ENCODE data around the gene RIMBP2.

RIMBP2 gene

DNA sequence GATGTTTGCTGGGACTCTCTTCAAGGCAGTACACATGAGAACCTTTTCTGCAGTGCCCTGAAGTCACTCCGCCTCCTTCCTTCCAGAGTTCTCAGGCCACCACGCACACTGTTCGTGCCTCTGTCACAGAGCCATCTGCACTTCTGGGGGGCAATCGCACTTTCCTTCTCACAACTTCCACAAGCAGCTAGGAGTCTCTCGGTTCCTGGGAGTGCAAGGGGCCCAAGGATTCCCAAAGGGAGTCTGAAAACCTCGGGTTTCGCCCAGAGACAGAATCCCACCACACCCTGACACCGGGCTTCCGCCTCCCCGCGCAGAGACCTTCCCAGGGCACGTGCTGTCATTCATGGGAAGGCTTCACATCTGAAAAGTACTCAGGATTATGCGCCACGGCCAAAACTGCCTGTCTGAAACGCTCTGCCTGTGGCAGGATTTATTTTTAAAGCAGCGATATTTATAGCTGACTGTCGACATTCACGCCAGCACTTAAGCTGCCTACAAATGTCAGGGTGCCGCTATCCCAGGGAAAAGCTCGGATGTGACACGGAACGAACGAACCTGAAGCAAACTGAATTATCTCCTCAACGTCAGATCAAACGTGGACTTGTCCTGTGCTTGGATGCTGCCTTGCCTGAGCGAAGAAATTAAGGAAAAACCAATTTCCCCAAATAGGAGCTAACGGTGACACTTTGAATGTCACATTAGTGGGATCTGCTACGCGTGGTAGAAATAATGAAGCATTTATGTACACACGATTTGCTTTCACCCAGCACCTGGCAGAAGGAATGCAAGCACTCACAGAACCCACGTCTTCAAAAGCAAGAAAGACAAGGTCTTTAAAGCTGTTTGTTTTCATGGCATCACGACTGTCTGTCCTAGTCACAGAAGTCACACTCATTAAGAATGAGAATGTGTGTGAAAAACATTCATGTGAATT is 224.4 kb downstream of the RIMBP2 start:
- no peaks in the 10 kb centered on the region for H3K9me3 ChIP-seq (ENCODE audit: control insufficient read depth, insufficient read depth, low read depth, low read length)
- H3K27me3 ChIP-seq (ENCODE audit: control insufficient read depth, insufficient read depth, low read length) = no peaks in the 10 kb centered on the region
- H3K4me1 ChIP-seq (ENCODE audit: control insufficient read depth, insufficient read depth, low read length) = no peaks in the 10 kb centered on the region
- H3K27ac ChIP-seq (ENCODE audit: low read depth, low read length) = no peak overlapping the region
- H3K36me3 ChIP-seq (ENCODE audit: control insufficient read depth, insufficient read depth, low read length) = no peaks in the 10 kb centered on the region
- H3K9ac ChIP-seq (ENCODE audit: low read length) = no peak overlapping the region
- H3K4me3 ChIP-seq (ENCODE audit: low read depth, low read length) = no peak overlapping the region

DNA sequence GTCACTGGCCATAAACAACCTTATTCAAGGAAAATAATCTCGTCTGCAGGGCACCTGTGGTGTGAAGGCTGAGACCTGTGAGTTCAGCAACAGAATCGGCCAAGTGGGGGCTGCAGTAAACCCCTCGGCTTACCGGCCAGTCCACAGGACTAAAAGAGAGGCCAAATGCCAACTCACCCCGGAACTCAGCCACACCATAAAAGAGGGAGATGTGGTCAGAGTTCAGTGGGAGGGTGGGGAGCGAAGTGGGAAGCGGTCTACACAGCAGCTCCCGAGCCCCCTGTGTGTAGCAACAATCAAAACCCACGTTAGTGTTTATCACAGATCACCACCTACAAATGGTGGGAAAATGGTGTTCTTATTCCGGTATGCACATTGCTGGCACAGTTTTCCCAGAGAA is 225.4 kb downstream of the RIMBP2 start:
- Histone ChIP-seq H3K9me3 (ENCODE audit: control insufficient read depth, insufficient read depth, low read depth, low read length) (no peaks in the 10 kb centered on the region), H3K4me3 (ENCODE audit: low read depth, low read length) (no peak overlapping the region), H3K27ac (ENCODE audit: low read depth, low read length) (no peak overlapping the region), H3K9ac (ENCODE audit: low read length) (no peak overlapping the region), H3K36me3 (ENCODE audit: control insufficient read depth, insufficient read depth, low read length) (no peaks in the 10 kb centered on the region), H3K4me1 (ENCODE audit: control insufficient read depth, insufficient read depth, low read length) (no peaks in the 10 kb centered on the region), H3K27me3 (ENCODE audit: control insufficient read depth, insufficient read depth, low read length) (no peaks in the 10 kb centered on the region)

DNA sequence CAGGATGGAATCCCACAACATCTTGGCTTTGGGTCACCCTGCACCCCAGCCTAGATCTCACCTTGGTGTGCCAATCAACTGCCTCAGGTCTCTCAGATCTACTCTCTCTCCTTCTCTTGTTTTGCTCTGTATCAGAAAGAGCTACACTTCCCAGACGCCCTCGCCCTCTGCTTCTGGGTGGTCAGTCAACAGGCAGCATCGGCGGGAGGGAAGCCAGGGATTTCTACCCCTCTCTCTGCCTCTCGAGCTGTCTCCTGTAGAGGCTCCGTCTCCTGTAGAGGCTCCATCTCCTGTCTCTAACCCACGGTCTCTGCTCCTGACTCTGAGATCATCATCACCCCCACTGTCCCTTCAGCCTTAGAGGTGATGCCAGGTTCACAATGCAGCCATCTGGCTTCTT is 226.8 kb downstream of the RIMBP2 start:
- Histone ChIP-seq H3K27me3 (ENCODE audit: control insufficient read depth, insufficient read depth, low read length) (no peaks in the 10 kb centered on the region), H3K4me3 (ENCODE audit: low read depth, low read length) (no peak overlapping the region), H3K4me1 (ENCODE audit: control insufficient read depth, insufficient read depth, low read length) (no peaks in the 10 kb centered on the region), H3K27ac (ENCODE audit: low read depth, low read length) (no peak overlapping the region), H3K9me3 (ENCODE audit: control insufficient read depth, insufficient read depth, low read depth, low read length) (no peaks in the 10 kb centered on the region), H3K36me3 (ENCODE audit: control insufficient read depth, insufficient read depth, low read length) (no peaks in the 10 kb centered on the region), H3K9ac (ENCODE audit: low read length) (no peak overlapping the region)

DNA sequence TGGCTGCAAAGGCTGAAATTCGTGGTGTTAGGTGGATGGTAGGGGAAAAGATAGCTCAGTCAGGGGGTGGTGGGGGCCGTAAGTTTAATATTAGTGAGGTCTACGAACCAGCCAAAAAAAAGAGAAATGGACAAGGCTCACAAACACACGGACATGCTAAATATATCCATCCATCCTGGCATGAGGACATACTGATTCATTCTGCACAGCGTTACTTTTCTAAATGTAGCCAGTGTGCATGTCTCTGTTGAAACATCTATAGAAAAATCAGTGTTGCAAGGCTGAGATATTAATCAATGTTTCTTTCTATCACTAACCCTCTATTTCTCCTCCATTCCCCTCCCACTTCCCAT is 227.8 kb downstream of the RIMBP2 start:
- Histone ChIP-seq H3K27me3 (ENCODE audit: control insufficient read depth, insufficient read depth, low read length) (no peaks in the 10 kb centered on the region), H3K9me3 (ENCODE audit: control insufficient read depth, insufficient read depth, low read depth, low read length) (no peaks in the 10 kb centered on the region), H3K9ac (ENCODE audit: low read length) (no peak overlapping the region), H3K4me1 (ENCODE audit: control insufficient read depth, insufficient read depth, low read length) (no peaks in the 10 kb centered on the region), H3K36me3 (ENCODE audit: control insufficient read depth, insufficient read depth, low read length) (no peaks in the 10 kb centered on the region), H3K27ac (ENCODE audit: low read depth, low read length) (no peak overlapping the region), H3K4me3 (ENCODE audit: low read depth, low read length) (no peak overlapping the region)

DNA sequence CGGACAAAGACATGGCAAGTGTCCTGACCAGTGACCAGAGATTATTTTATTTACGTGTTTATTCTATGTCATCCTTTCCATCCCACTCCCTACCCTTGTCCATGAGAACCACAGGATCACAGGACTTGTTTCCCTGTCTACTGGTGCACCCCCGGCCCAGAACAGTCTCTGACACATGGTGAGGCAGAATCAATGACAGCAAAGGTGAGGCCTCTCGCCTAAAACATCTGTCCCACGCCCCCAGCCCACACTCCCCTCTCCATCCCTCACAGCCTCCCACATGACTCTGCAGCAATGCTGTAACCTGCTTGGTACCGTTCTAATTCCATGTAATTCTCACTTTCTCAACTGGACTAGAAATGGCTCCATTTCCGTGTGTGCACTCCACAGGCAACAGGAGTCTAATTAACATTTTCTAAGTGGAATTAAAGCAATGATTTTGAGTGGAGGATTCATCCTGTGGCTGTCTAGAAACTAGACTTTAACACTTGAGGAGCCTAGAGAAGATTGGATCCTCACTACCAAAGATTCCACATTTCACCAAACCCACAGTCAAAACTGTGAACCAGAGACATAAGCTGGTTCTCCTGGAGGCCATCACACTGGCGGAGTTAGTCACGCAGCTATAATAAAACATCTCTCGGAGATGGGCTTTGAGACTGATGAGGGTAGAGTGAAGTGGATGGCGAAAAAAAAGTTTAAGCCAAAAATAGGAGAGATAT is 228.3 kb downstream of the RIMBP2 start:
- Histone ChIP-seq H3K9ac (ENCODE audit: low read length) (no peak overlapping the region), H3K36me3 (ENCODE audit: control insufficient read depth, insufficient read depth, low read length) (no peaks in the 10 kb centered on the region), H3K4me1 (ENCODE audit: control insufficient read depth, insufficient read depth, low read length) (peaks cover under 1% of the 10 kb centered on the region; the same call in 1 of the 2 replicates), H3K27ac (ENCODE audit: low read depth, low read length) (no peak overlapping the region), H3K27me3 (ENCODE audit: control insufficient read depth, insufficient read depth, low read length) (no peaks in the 10 kb centered on the region), H3K9me3 (ENCODE audit: control insufficient read depth, insufficient read depth, low read depth, low read length) (no peaks in the 10 kb centered on the region), H3K4me3 (ENCODE audit: low read depth, low read length) (no peak overlapping the region)

DNA sequence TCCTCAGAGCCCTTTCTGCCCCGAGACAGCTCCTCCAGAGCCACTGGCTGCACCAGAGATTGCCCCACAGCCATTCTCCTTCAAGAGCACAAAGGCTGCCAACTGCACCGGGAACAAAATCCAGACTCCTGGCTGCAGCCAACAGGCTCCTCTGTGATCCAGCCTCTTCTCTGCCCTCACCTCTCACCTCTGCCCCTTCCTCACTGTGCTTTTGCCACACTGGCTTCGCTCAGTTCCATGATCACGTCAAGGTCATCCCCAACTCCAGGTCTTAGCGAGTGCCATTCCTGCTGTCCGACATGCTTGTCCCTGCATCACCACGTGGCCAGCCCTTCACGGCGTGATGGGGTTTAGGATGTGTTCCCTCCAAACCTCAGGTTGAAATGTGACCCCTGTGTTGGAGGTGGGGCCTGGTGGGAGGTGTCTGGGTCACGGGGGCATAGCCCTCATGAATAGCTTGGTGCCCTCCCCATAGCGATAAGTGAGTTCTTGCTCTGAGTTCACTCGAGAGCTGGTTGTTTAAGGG is 229.1 kb downstream of the RIMBP2 start:
- Histone ChIP-seq H3K27ac (ENCODE audit: low read depth, low read length) (no peak overlapping the region), H3K36me3 (ENCODE audit: control insufficient read depth, insufficient read depth, low read length) (no peaks in the 10 kb centered on the region), H3K27me3 (ENCODE audit: control insufficient read depth, insufficient read depth, low read length) (no peaks in the 10 kb centered on the region), H3K4me1 (ENCODE audit: control insufficient read depth, insufficient read depth, low read length) (peaks cover 9% of the 10 kb centered on the region), H3K4me3 (ENCODE audit: low read depth, low read length) (no peak overlapping the region), H3K9ac (ENCODE audit: low read length) (no peak overlapping the region), H3K9me3 (ENCODE audit: control insufficient read depth, insufficient read depth, low read depth, low read length) (no peaks in the 10 kb centered on the region)

DNA sequence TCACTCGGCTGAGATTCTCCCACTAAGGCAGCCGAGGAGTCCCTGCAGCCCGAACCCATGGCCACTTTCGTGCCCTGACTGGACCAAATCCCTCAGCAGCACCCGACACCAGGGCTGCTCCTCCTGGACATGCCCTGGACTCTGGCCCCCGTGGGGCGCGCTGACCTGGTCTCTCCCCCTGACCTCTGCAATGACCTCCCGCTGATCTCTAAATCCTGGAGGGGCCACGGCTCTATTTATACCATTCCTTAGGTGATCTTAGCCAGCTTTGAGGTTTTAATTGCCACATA is 230.0 kb downstream of the RIMBP2 start:
- H3K27me3 ChIP-seq (ENCODE audit: control insufficient read depth, insufficient read depth, low read length) = no peaks in the 10 kb centered on the region
- H3K36me3 ChIP-seq (ENCODE audit: control insufficient read depth, insufficient read depth, low read length) = no peaks in the 10 kb centered on the region
- peaks cover 14% of the 10 kb centered on the region for H3K4me1 ChIP-seq (ENCODE audit: control insufficient read depth, insufficient read depth, low read length)
- H3K27ac ChIP-seq (ENCODE audit: low read depth, low read length) = no peak overlapping the region
- no peak overlapping the region for H3K4me3 ChIP-seq (ENCODE audit: low read depth, low read length)
- H3K9me3 ChIP-seq (ENCODE audit: control insufficient read depth, insufficient read depth, low read depth, low read length) = no peaks in the 10 kb centered on the region
- H3K9ac ChIP-seq (ENCODE audit: low read length) = no peak overlapping the region

DNA sequence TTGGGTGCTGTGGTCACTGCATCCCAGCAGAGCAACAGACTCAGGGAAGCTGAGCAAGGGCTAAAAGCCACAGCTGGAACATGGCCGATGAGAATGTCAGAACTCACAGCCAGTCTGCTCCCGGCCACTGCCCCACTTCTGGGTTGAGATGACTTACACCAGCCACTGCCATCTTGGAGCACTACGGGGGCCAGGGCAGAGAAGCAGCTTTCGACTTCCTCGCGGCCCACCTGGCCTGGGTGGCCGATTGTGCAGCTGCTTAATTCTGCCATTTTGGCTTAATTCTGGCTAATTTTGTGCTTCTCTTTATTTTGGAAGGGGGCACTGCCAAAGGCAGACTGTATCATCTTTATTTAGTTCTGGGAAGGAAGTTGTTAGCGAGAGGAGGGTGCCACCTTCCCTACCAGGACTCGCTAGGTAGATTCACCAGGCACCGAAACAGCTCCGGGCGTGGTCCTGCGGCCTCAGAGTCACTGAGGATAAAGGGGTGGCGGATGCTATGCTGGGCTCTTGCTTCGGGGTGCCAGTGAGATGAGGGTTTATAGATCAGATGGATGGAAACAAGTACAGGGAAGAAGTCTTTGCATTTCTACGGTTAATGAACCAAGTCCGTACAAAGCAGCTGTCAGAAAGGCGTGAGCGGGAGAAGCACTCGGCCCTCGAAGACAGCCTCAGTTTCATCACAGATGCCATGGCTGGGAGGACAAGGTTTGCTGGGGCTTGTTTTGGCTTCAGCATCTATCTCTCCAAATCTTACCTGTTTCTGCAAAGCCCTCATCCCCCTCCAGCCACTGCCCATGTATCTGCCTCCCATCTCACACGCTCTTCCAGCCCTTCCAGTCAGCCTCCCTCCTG is 230.6 kb downstream of the RIMBP2 start:
- Histone ChIP-seq H3K4me3 (ENCODE audit: low read depth, low read length) (no peak overlapping the region), H3K27me3 (ENCODE audit: control insufficient read depth, insufficient read depth, low read length) (no peaks in the 10 kb centered on the region), H3K4me1 (ENCODE audit: control insufficient read depth, insufficient read depth, low read length) (peaks cover 15% of the 10 kb centered on the region), H3K36me3 (ENCODE audit: control insufficient read depth, insufficient read depth, low read length) (no peaks in the 10 kb centered on the region), H3K9ac (ENCODE audit: low read length) (no peak overlapping the region), H3K27ac (ENCODE audit: low read depth, low read length) (no peak overlapping the region), H3K9me3 (ENCODE audit: control insufficient read depth, insufficient read depth, low read depth, low read length) (no peaks in the 10 kb centered on the region)

DNA sequence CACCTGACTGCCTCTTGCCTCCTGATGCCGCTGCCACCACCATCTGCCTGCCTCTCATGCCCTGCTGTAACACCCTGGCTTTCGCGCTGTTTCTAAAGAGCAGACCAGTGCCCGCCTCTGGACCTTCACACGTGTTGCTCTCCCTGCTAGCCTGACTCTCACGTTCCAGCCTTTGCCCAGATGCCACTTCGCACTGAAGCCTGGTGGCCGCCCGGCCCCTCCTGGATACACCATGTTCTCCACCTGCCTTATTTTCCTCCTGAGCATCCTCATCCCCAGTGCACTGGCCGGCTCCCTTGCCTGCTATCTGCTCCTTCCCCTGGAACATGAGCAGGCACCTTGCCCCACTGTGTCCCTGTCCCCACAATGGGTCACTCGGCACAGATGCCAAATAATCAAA is 231.9 kb downstream of the RIMBP2 start:
- Histone ChIP-seq H3K27ac (ENCODE audit: low read depth, low read length) (no peak overlapping the region), H3K4me1 (ENCODE audit: control insufficient read depth, insufficient read depth, low read length) (peaks cover 15% of the 10 kb centered on the region), H3K36me3 (ENCODE audit: control insufficient read depth, insufficient read depth, low read length) (no peaks in the 10 kb centered on the region), H3K4me3 (ENCODE audit: low read depth, low read length) (no peak overlapping the region), H3K9me3 (ENCODE audit: control insufficient read depth, insufficient read depth, low read depth, low read length) (no peaks in the 10 kb centered on the region), H3K9ac (ENCODE audit: low read length) (no peak overlapping the region), H3K27me3 (ENCODE audit: control insufficient read depth, insufficient read depth, low read length) (no peaks in the 10 kb centered on the region)

DNA sequence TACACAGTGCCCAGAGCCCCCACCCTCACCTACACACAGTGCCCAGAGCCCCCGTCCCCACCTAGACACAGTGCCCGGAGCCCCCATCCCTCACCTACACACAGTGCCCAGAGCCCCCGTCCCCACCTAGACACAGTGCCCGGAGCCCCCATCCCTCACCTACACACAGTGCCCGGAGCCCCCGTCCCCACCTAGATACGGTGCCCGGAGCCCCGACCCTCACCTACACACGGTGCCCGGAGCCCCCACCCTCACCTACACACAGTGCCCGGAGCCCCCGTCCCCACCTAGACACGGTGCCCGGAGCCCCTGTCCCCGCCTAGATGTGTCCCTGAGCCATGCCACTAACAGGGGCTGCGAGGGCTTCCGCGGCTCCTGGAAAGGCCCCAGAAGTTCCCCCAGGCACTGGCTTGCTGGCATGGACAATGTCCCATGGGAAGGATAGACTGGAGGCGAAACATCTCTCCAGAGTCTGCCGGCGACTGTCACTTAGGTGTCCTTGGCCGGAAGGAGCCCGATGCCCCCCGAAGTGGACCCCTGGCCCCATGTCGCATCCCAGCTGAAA is 232.4 kb downstream of the RIMBP2 start:
- Histone ChIP-seq H3K4me1 (ENCODE audit: control insufficient read depth, insufficient read depth, low read length) (peaks cover 15% of the 10 kb centered on the region), H3K4me3 (ENCODE audit: low read depth, low read length) (no peak overlapping the region), H3K9ac (ENCODE audit: low read length) (no peak overlapping the region), H3K27me3 (ENCODE audit: control insufficient read depth, insufficient read depth, low read length) (no peaks in the 10 kb centered on the region), H3K36me3 (ENCODE audit: control insufficient read depth, insufficient read depth, low read length) (no peaks in the 10 kb centered on the region), H3K27ac (ENCODE audit: low read depth, low read length) (no peak overlapping the region), H3K9me3 (ENCODE audit: control insufficient read depth, insufficient read depth, low read depth, low read length) (no peaks in the 10 kb centered on the region)

All from HUES6 (cell line).